SK-N-SH treated with all-trans-retinoic acid at 6 μM for 48 hours (cell line): Measurements from ENCODE around the gene SMYD2.

Source experiments
- ATAC-seq: fragments of 200-7000 bp; cut with Tn5 transposase; 3 replicates; pipeline ENCODE4 v1.9.1; 2020; ENCODE audit warnings: mild to moderate bottlenecking, moderate library complexity
- ARNTL ChIP-seq: fragments of 450-650 bp; formaldehyde crosslinking; IDR thresholded peaks from 2 replicates; pipeline ENCODE4 v1.5.0; 2020; ENCODE audit warnings: low read depth, mild to moderate bottlenecking, moderate library complexity, borderline replicate concordance
- BACH2 ChIP-seq: fragments of 250-450 bp; sonication (Bioruptor Pico); IDR thresholded peaks from 2 replicates; pipeline ENCODE4 v1.9.0; 2021; ENCODE audit warnings: mild to moderate bottlenecking, borderline replicate concordance
- CREB5 ChIP-seq: fragments of 250-450 bp; sonication (Bioruptor Pico); IDR thresholded peaks from 2 replicates; pipeline ENCODE4 v1.5.1; 2020; ENCODE audit warnings: low read depth, mild to moderate bottlenecking, moderate library complexity
- CSRNP3 ChIP-seq: fragments of 250-450 bp; sonication (Bioruptor Pico); IDR thresholded peaks from 2 replicates; pipeline ENCODE4 v1.5.1; 2021; ENCODE audit warnings: mild to moderate bottlenecking, moderate library complexity
- ESRRG ChIP-seq: fragments of 250-450 bp; sonication (Bioruptor Pico); IDR thresholded peaks from 2 replicates; pipeline ENCODE4 v1.6.1; 2021; ENCODE audit warnings: mild to moderate bottlenecking
- GLIS3 ChIP-seq: fragments of 250-450 bp; sonication (Bioruptor Pico); IDR thresholded peaks from 2 replicates; pipeline ENCODE4 v1.5.0; 2020; ENCODE audit warnings: mild to moderate bottlenecking, moderate library complexity
- ISL1 ChIP-seq: fragments of 250-450 bp; sonication (Bioruptor Pico); IDR thresholded peaks from 2 replicates; pipeline ENCODE4 v2.1.2; 2022; ENCODE audit warnings: mild to moderate bottlenecking, moderate library complexity
- OSR1 ChIP-seq: fragments of 250-450 bp; sonication (Bioruptor Pico); IDR thresholded peaks from 2 replicates; pipeline ENCODE4 v1.8.0; 2022; ENCODE audit warnings: moderate library complexity, mild to moderate bottlenecking, inconsistent platforms
- PATZ1 ChIP-seq: fragments of 250-450 bp; sonication (Bioruptor Pico); IDR thresholded peaks from 2 replicates; pipeline ENCODE4 v1.8.0; 2020; ENCODE audit warnings: mild to moderate bottlenecking, moderate library complexity, borderline replicate concordance
- POU6F1 ChIP-seq: fragments of 250-450 bp; sonication (Bioruptor Pico); IDR thresholded peaks from 2 replicates; pipeline ENCODE4 v1.8.0; 2021; ENCODE audit warnings: low read depth, mild to moderate bottlenecking, moderate library complexity, borderline replicate concordance
- PPARA ChIP-seq: fragments of 250-450 bp; sonication (Bioruptor Pico); IDR thresholded peaks from 2 replicates; pipeline ENCODE4 v1.5.0; 2020; ENCODE audit warnings: mild to moderate bottlenecking, borderline replicate concordance
- RARB ChIP-seq: fragments of 250-450 bp; sonication (Bioruptor Pico); IDR thresholded peaks from 2 replicates; pipeline ENCODE4 v1.8.0; 2021; ENCODE audit warnings: mild to moderate bottlenecking, moderate library complexity
- TOX ChIP-seq: fragments of 250-450 bp; sonication (Bioruptor Pico); IDR thresholded peaks from 2 replicates; pipeline ENCODE4 v1.8.0; 2021; ENCODE audit warnings: mild to moderate bottlenecking, moderate library complexity, borderline replicate concordance
- TSHZ2 ChIP-seq: fragments of 250-450 bp; sonication (Bioruptor Pico); IDR thresholded peaks from 2 replicates; pipeline ENCODE4 v1.5.0; 2020; ENCODE audit warnings: mild to moderate bottlenecking, moderate library complexity
- ZC3H10 ChIP-seq: fragments of 250-450 bp; sonication (Bioruptor Pico); IDR thresholded peaks from 2 replicates; pipeline ENCODE4 v1.5.1; 2021; ENCODE audit warnings: mild to moderate bottlenecking, moderate library complexity
- ZFP3 ChIP-seq: fragments of 250-450 bp; sonication (Bioruptor Pico); IDR thresholded peaks from 2 replicates; pipeline ENCODE4 v1.5.0; 2020; ENCODE audit warnings: mild to moderate bottlenecking, moderate library complexity
- ZFP30 ChIP-seq: fragments of 450-650 bp; formaldehyde crosslinking; IDR thresholded peaks from 2 replicates; pipeline ENCODE4 v1.5.0; 2022; ENCODE audit warnings: mild to moderate bottlenecking, moderate library complexity
- ZNF565 ChIP-seq: fragments of 450-650 bp; formaldehyde crosslinking; conservative IDR thresholded peaks from 2 replicates; pipeline ENCODE4 v1.5.0; 2020; ENCODE audit warnings: low read depth, mild to moderate bottlenecking, moderate library complexity
- ZNF70 ChIP-seq: fragments of 450-650 bp; formaldehyde crosslinking; IDR thresholded peaks from 2 replicates; pipeline ENCODE4 v1.5.0; 2020; ENCODE audit warnings: mild to moderate bottlenecking, moderate library complexity
- ZNF8 ChIP-seq: fragments of 450-650 bp; formaldehyde crosslinking; IDR thresholded peaks from 2 replicates; pipeline ENCODE4 v1.5.0; 2020; ENCODE audit warnings: mild to moderate bottlenecking, moderate library complexity

Gene SMYD2

GRCh38 chr1:214282630-214283242 is 1.8 kb downstream of the SMYD2 start:
- no peak for TF ChIP-seq ISL1 (CRISPR knock-in tag)
- TF ChIP-seq ZNF8 (CRISPR knock-in tag): no peak
- TF ChIP-seq BACH2 (CRISPR knock-in tag): no peak
- TF ChIP-seq ZFP3 (CRISPR knock-in tag): no peak
- no peak for TF ChIP-seq ZNF70 (CRISPR knock-in tag)
- TF ChIP-seq CREB5 (CRISPR knock-in tag): no peak
- no peak for TF ChIP-seq ZC3H10 (CRISPR knock-in tag)
- TF ChIP-seq PPARA (CRISPR knock-in tag): no peak
- no peak for TF ChIP-seq CSRNP3 (CRISPR knock-in tag)
- TF ChIP-seq ARNTL: no peak
- no peak for TF ChIP-seq RARB (CRISPR knock-in tag)
- TF ChIP-seq ZFP30: no peak
- TF ChIP-seq, all 23 proteins: peak for 0
- no peak for ATAC-seq

- TF ChIP-seq TSHZ2: no peak
- ATAC-seq: no peak
Observed at GRCh38 chr1:214285610-214286440, 4.9 kb downstream of the SMYD2 start.

- ATAC-seq: no peak
- TF ChIP-seq ZNF70 (CRISPR knock-in tag): no peak
- no peak for TF ChIP-seq CSRNP3 (CRISPR knock-in tag)
- TF ChIP-seq OSR1 (CRISPR knock-in tag): no peak
- no peak for TF ChIP-seq ESRRG
- TF ChIP-seq CREB5 (CRISPR knock-in tag): no peak
- no peak for TF ChIP-seq ZNF8 (CRISPR knock-in tag)
- no peak for TF ChIP-seq ZNF565
- TF ChIP-seq ZC3H10 (CRISPR knock-in tag): no peak
- TF ChIP-seq ARNTL: no peak
- no peak for TF ChIP-seq PATZ1 (CRISPR knock-in tag)
- no peak for TF ChIP-seq TOX (CRISPR knock-in tag)
- no peak for TF ChIP-seq ISL1 (CRISPR knock-in tag)
- no peak for TF ChIP-seq GLIS3 (CRISPR knock-in tag)
- no peak for TF ChIP-seq ZFP3 (CRISPR knock-in tag)
- no peak for TF ChIP-seq RARB (CRISPR knock-in tag)
- TF ChIP-seq PPARA (CRISPR knock-in tag): no peak
- no peak for TF ChIP-seq TSHZ2
- TF ChIP-seq BACH2 (CRISPR knock-in tag): no peak
- no peak for TF ChIP-seq POU6F1
Observed at GRCh38 chr1:214287884-214288283, 6.9 kb downstream of the SMYD2 start.
